GM23338 (cell line): ENCODE measurements around the gene MAOA. TPM values are rescaled to one million over a fixed set of nuclear protein-coding genes. Genes with fewer than 3 reads are reported as not detected.

Experiments
- ATAC-seq: fragments of 200-7000 bp; cut with Tn5 transposase; 3 replicates; pipeline ENCODE4 v1.9.1; 2020
- DNase-seq: peaks from one replicate; pipeline ENCODE4 v3.0.0-alpha.2; 2015; ENCODE audit warnings: low spot score
- H2AFZ ChIP-seq: fragments of 200-600 bp; sonication (generic); 2 replicates; pipeline ENCODE4 v1.8.0; 2016; ENCODE audit warnings: antibody characterized with exemption, mild to moderate bottlenecking, moderate library complexity
- H3F3A ChIP-seq: fragments of 200-600 bp; sonication (generic); replicated peaks from 2 replicates; pipeline ENCODE4 v1.8.0; 2017; ENCODE audit warnings: antibody characterized with exemption, mixed run types, low read depth
- H3K27ac ChIP-seq: fragments of 200-600 bp; sonication (generic); 2 replicates; pipeline ENCODE4 v1.6.1; 2016; ENCODE audit warnings: low read depth
- H3K27me3 ChIP-seq: fragments of 200-600 bp; sonication (generic); 2 replicates; pipeline ENCODE4 v1.8.0; 2016; ENCODE audit warnings: mild to moderate bottlenecking, mixed run types, moderate library complexity; ENCODE audit not compliant: insufficient read depth
- H3K36me3 ChIP-seq: fragments of 200-600 bp; sonication (generic); 2 replicates; pipeline ENCODE4 v1.8.0; 2016; ENCODE audit warnings: mild to moderate bottlenecking; ENCODE audit not compliant: insufficient read depth
- H3K4me1 ChIP-seq: fragments of 200-600 bp; sonication (generic); 2 replicates; pipeline ENCODE4 v1.8.0; 2016; ENCODE audit warnings: mild to moderate bottlenecking, moderate library complexity; ENCODE audit not compliant: insufficient read depth
- H3K4me2 ChIP-seq: fragments of 200-600 bp; sonication (generic); 2 replicates; pipeline ENCODE4 v1.7.1; 2017; ENCODE audit warnings: mixed run types
- H3K4me3 ChIP-seq: fragments of 200-600 bp; sonication (generic); 2 replicates; pipeline ENCODE4 v1.6.1; 2016; ENCODE audit warnings: mixed run types
- H3K79me2 ChIP-seq: fragments of 200-600 bp; sonication (generic); replicated peaks from 2 replicates; pipeline ENCODE4 v1.8.0; 2017; ENCODE audit warnings: mild to moderate bottlenecking; ENCODE audit not compliant: insufficient read depth
- H3K9me2 ChIP-seq: fragments of 200-600 bp; sonication (generic); 2 replicates; pipeline ENCODE4 v1.8.0; 2017; ENCODE audit not compliant: insufficient read depth
- H4K20me1 ChIP-seq: fragments of 200-600 bp; sonication (generic); replicated peaks from 2 replicates; pipeline ENCODE4 v1.8.0; 2017; ENCODE audit warnings: mild to moderate bottlenecking; ENCODE audit not compliant: insufficient read depth
- H3K27ac Mint-ChIP-seq: 2 replicates; pipeline ENCODE4 v1.8.0; 2020; ENCODE audit warnings: inconsistent platforms, mild to moderate bottlenecking, moderate library complexity, mixed read lengths
- H3K27me3 Mint-ChIP-seq: 3 replicates; pipeline ENCODE4 v1.8.0; 2022; ENCODE audit warnings: low read depth, mild to moderate bottlenecking, moderate library complexity, mixed read lengths, inconsistent platforms; ENCODE audit not compliant: insufficient read depth, poor library complexity
- H3K36me3 Mint-ChIP-seq: 3 replicates; pipeline ENCODE4 v1.8.0; 2021; ENCODE audit warnings: low read depth, mild to moderate bottlenecking, inconsistent platforms, moderate library complexity, mixed read lengths
- H3K4me1 Mint-ChIP-seq: 3 replicates; pipeline ENCODE4 v1.8.0; 2020; ENCODE audit warnings: mild to moderate bottlenecking, inconsistent platforms, mixed read lengths
- H3K4me3 Mint-ChIP-seq: 3 replicates; pipeline ENCODE4 v1.8.0; 2021; ENCODE audit warnings: moderate library complexity, mild to moderate bottlenecking, inconsistent platforms, mixed read lengths
- H3K9me3 Mint-ChIP-seq: 3 replicates; pipeline ENCODE4 v1.8.0; 2020; ENCODE audit warnings: moderate library complexity, mild to moderate bottlenecking, inconsistent platforms, mixed read lengths
- CREB1 ChIP-seq: fragments of 250-450 bp; sonication (Bioruptor Pico); IDR thresholded peaks from 2 replicates; pipeline ENCODE4 v1.5.0; 2020; ENCODE audit warnings: low read depth, mild to moderate bottlenecking, moderate library complexity
- EZH2 ChIP-seq: fragments of 200-600 bp; sonication (generic); IDR thresholded peaks from one replicate; pipeline ENCODE4 v1.8.0; 2017; ENCODE audit warnings: antibody characterized with exemption, mild to moderate bottlenecking, low read depth; ENCODE audit not compliant: unreplicated experiment
- EZH2phosphoT487 ChIP-seq: fragments of 200-600 bp; sonication (generic); IDR thresholded peaks from one replicate; pipeline ENCODE4 v1.8.1; 2018; ENCODE audit warnings: antibody characterized with exemption; ENCODE audit not compliant: unreplicated experiment
- JUNB ChIP-seq: IDR thresholded peaks from one replicate; pipeline ENCODE4 v1.6.1; 2016; ENCODE audit warnings: antibody characterized with exemption; ENCODE audit not compliant: unreplicated experiment
- POLR2AphosphoS5 ChIP-seq: IDR thresholded peaks from 2 replicates; pipeline ENCODE4 v1.6.1; 2016; ENCODE audit warnings: antibody characterized with exemption, low read depth
- STAT1 ChIP-seq: IDR thresholded peaks from one replicate; pipeline ENCODE4 v1.6.1; 2016; ENCODE audit warnings: antibody characterized with exemption; ENCODE audit not compliant: unreplicated experiment
- ZNF331 ChIP-seq: fragments of 250-450 bp; sonication (Bioruptor Pico); IDR thresholded peaks from 2 replicates; pipeline ENCODE4 v1.5.0; 2020; ENCODE audit warnings: low read depth, mild to moderate bottlenecking, moderate library complexity
- polyA plus RNA-seq: library from polyadenylated mRNA; unstranded; fragments of >200 nt; fragmentation: Nextera tagmentation; extraction: Ambion mirVana; gene quantifications from 2 replicates; pipeline ENCODE4 v1.2.1, GENCODE V29; 2016
- total RNA-seq: library from RNA; depleted of rRNA; stranded (reverse); fragments of >200 nt; shearing (Covaris generic); gene quantifications from 2 replicates; pipeline ENCODE4 v1.2.3, GENCODE V29; 2014
- TF ChIP-seq, protein P1 (sequence below), 2 experiments: fragments of 200-600 bp in 1 of 2; sonication (generic) in 1 of 2; conservative IDR thresholded peaks; 2 replicates each; pipeline versions ENCODE4 v1.5.1 to v1.6.1; 2016 to 2017; ENCODE audit warnings: antibody characterized with exemption in 2 of 2, low read depth in 2 of 2, mild to moderate bottlenecking in 2 of 2, moderate library complexity in 1 of 2
- TF ChIP-seq, protein P2 (sequence below): IDR thresholded peaks from 2 replicates; pipeline ENCODE4 v1.6.1; 2016; ENCODE audit warnings: antibody characterized with exemption
- TF ChIP-seq, protein P3 (sequence below): IDR thresholded peaks from one replicate; pipeline ENCODE4 v1.6.1; 2018; ENCODE audit warnings: antibody characterized with exemption; ENCODE audit not compliant: unreplicated experiment

Gene MAOA
- total and polyA plus RNA-seq, 2 experiments from 2014 or later, result 3.2 to 5.2 TPM

DNA sequence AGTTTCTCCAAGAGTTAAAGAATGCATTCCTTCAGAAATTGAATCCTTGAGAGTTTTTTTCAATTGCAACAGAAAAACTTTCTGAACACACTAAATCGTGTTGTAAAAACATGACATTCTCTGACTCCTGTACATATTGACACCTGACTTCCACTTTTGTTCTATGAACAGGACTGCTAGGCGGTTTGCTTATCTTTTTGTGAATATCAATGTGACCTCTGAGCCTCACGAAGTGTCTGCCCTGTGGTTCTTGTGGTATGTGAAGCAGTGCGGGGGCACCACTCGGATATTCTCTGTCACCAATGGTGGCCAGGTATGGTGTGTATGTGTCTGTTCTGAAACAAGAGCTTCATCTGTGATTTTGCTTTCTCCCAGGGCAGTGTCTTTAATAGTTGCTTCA, 71.9 kb downstream of the MAOA start (continued):
- TF ChIP-seq, protein P1, sequence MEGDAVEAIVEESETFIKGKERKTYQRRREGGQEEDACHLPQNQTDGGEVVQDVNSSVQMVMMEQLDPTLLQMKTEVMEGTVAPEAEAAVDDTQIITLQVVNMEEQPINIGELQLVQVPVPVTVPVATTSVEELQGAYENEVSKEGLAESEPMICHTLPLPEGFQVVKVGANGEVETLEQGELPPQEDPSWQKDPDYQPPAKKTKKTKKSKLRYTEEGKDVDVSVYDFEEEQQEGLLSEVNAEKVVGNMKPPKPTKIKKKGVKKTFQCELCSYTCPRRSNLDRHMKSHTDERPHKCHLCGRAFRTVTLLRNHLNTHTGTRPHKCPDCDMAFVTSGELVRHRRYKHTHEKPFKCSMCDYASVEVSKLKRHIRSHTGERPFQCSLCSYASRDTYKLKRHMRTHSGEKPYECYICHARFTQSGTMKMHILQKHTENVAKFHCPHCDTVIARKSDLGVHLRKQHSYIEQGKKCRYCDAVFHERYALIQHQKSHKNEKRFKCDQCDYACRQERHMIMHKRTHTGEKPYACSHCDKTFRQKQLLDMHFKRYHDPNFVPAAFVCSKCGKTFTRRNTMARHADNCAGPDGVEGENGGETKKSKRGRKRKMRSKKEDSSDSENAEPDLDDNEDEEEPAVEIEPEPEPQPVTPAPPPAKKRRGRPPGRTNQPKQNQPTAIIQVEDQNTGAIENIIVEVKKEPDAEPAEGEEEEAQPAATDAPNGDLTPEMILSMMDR (conservative IDR thresholded peaks at IDR 0.05; ENCODE audit: low read depth in 2 of 2), result no peak
- TF ChIP-seq STAT1 (no peak), EZH2phosphoT487 (no peak), POLR2AphosphoS5 (no peak), CREB1 (CRISPR knock-in tag) (no peak)

DNA sequence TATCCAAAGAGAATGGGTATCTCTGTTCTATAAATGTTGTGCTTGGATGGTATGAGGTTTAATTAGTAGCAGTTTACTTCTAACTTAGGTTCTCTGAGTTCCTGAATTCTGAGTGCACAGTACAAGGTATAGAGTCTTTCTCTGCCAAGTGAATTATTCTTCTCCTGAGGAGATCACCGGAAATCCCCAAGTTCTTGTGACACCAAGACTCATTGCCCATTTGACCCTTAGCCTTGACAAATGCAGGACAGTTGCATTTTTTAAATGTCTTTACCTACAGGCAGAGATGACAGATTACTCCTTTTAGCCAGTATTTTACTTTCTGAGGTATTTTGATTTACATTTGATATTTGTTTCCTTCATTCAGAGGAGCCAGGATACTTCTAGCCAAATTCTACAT, 72.9 kb downstream of the MAOA start:
- no peak overlapping the region for H2AFZ ChIP-seq
- peaks cover 2% of the 10 kb centered on the region; the same call in 1 of the 3 replicates for H3K9me3 Mint-ChIP-seq
- no peak overlapping the region for H3K27ac ChIP-seq
- H3K4me1 ChIP-seq, result no peaks in the 10 kb centered on the region
- H3K4me1 Mint-ChIP-seq, result no peaks in the 10 kb centered on the region
- H3K27ac Mint-ChIP-seq, result no peak overlapping the region
- H3K9me2 ChIP-seq, result no peaks in the 10 kb centered on the region
- H3K79me2 ChIP-seq, result no peaks in the 10 kb centered on the region
- H3K4me3 ChIP-seq, result no peak overlapping the region
- no peaks in the 10 kb centered on the region for H3K27me3 ChIP-seq
- H3K4me3 Mint-ChIP-seq, result no peak overlapping the region
- H3K36me3 ChIP-seq, result no peaks in the 10 kb centered on the region
- no peaks in the 10 kb centered on the region for H3K27me3 Mint-ChIP-seq
- no peaks in the 10 kb centered on the region for H3K36me3 Mint-ChIP-seq
- H4K20me1 ChIP-seq, result no peaks in the 10 kb centered on the region
- DNase-seq, result no peak
- no peak for ATAC-seq
- no peaks in the 10 kb centered on the region for H3F3A ChIP-seq
- H3K4me2 ChIP-seq, result no peak overlapping the region
- TF ChIP-seq CREB1 (CRISPR knock-in tag) (no peak), EZH2 (no peak), EZH2phosphoT487 (no peak), ZNF331 (CRISPR knock-in tag) (no peak), JUNB (no peak), POLR2AphosphoS5 (no peak)
- TF ChIP-seq, protein P2, sequence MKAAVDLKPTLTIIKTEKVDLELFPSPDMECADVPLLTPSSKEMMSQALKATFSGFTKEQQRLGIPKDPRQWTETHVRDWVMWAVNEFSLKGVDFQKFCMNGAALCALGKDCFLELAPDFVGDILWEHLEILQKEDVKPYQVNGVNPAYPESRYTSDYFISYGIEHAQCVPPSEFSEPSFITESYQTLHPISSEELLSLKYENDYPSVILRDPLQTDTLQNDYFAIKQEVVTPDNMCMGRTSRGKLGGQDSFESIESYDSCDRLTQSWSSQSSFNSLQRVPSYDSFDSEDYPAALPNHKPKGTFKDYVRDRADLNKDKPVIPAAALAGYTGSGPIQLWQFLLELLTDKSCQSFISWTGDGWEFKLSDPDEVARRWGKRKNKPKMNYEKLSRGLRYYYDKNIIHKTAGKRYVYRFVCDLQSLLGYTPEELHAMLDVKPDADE, result no peak
- TF ChIP-seq, protein P3, sequence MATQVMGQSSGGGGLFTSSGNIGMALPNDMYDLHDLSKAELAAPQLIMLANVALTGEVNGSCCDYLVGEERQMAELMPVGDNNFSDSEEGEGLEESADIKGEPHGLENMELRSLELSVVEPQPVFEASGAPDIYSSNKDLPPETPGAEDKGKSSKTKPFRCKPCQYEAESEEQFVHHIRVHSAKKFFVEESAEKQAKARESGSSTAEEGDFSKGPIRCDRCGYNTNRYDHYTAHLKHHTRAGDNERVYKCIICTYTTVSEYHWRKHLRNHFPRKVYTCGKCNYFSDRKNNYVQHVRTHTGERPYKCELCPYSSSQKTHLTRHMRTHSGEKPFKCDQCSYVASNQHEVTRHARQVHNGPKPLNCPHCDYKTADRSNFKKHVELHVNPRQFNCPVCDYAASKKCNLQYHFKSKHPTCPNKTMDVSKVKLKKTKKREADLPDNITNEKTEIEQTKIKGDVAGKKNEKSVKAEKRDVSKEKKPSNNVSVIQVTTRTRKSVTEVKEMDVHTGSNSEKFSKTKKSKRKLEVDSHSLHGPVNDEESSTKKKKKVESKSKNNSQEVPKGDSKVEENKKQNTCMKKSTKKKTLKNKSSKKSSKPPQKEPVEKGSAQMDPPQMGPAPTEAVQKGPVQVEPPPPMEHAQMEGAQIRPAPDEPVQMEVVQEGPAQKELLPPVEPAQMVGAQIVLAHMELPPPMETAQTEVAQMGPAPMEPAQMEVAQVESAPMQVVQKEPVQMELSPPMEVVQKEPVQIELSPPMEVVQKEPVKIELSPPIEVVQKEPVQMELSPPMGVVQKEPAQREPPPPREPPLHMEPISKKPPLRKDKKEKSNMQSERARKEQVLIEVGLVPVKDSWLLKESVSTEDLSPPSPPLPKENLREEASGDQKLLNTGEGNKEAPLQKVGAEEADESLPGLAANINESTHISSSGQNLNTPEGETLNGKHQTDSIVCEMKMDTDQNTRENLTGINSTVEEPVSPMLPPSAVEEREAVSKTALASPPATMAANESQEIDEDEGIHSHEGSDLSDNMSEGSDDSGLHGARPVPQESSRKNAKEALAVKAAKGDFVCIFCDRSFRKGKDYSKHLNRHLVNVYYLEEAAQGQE, result no peak
- TF ChIP-seq, protein P1 (conservative IDR thresholded peaks at IDR 0.05; ENCODE audit: low read depth in 2 of 2), result no peak
